HepG2 (cell line): ENCODE data around the gene ADARB1. TPM values are rescaled to one million over a fixed set of nuclear protein-coding genes. Genes with fewer than 3 reads are reported as not detected.
A peak's percentile ranks its signal among the peaks of the same experiment; 100 is the strongest.

Experiments
- BHLHE40 ChIP-seq: IDR thresholded peaks from 2 replicates; pipeline ENCODE4 v1.6.1; 2011; ENCODE audit warnings: low read length, improper control_type of control experiment
- MED1 ChIP-seq: sonication (generic); formaldehyde crosslinking; IDR thresholded peaks from 2 replicates; pipeline ENCODE4 v1.4.0; 2020; ENCODE audit warnings: missing genetic modification reagents
- NCOA5 ChIP-seq: sonication (generic); formaldehyde crosslinking; IDR thresholded peaks from 2 replicates; pipeline ENCODE4 v1.4.0; 2020; ENCODE audit warnings: missing genetic modification reagents
- NKX3-1 ChIP-seq: sonication (generic); formaldehyde crosslinking; IDR thresholded peaks from 2 replicates; pipeline ENCODE4 v1.5.0; 2020; ENCODE audit warnings: missing genetic modification reagents
- SIX1 ChIP-seq: sonication (generic); formaldehyde crosslinking; IDR thresholded peaks from 2 replicates; pipeline ENCODE4 v1.4.0; 2020; ENCODE audit warnings: missing genetic modification reagents, borderline replicate concordance
- SMAD1 ChIP-seq: sonication (generic); formaldehyde crosslinking; IDR thresholded peaks from 2 replicates; pipeline ENCODE4 v1.4.0; 2020; ENCODE audit warnings: missing genetic modification reagents, low read depth, mild to moderate bottlenecking, borderline replicate concordance
- SP1 ChIP-seq, 2 experiments: fragments of 450-650 bp in 1 of 2; sonication (generic) in 1 of 2; formaldehyde crosslinking in 1 of 2; IDR thresholded peaks; 2 replicates each; pipeline versions ENCODE4 v1.4.0 to v1.6.1; 2016 to 2020; ENCODE audit warnings: missing genetic modification reagents in 1 of 2
- ZHX2 ChIP-seq, 2 experiments: sonication (generic) in 1 of 2; formaldehyde crosslinking in 1 of 2; IDR thresholded peaks; 2 replicates each; pipeline versions ENCODE4 v1.6.1 to v1.9.0; 2014 to 2022; ENCODE audit warnings: antibody characterized with exemption in 1 of 2, borderline replicate concordance in 1 of 2, inconsistent platforms in 1 of 2, low read depth in 1 of 2, missing genetic modification reagents in 1 of 2
- ZNF20 ChIP-seq: sonication (generic); formaldehyde crosslinking; IDR thresholded peaks from 2 replicates; pipeline ENCODE4 v1.4.0; 2020; ENCODE audit warnings: mild to moderate bottlenecking, moderate library complexity, missing genetic modification reagents
- ZNF274 ChIP-seq: sonication (generic); formaldehyde crosslinking; IDR thresholded peaks from 2 replicates; pipeline ENCODE4 v1.5.1; 2020; ENCODE audit warnings: mild to moderate bottlenecking, missing genetic modification reagents
- ZNF451 ChIP-seq: sonication (generic); formaldehyde crosslinking; IDR thresholded peaks from 2 replicates; pipeline ENCODE4 v1.5.0; 2020; ENCODE audit warnings: mild to moderate bottlenecking, missing genetic modification reagents
- ZNF557 ChIP-seq: sonication (generic); formaldehyde crosslinking; IDR thresholded peaks from 2 replicates; pipeline ENCODE4 v1.4.0; 2020; ENCODE audit warnings: missing genetic modification reagents
- ZNF761 ChIP-seq: sonication (generic); formaldehyde crosslinking; conservative IDR thresholded peaks from 2 replicates; pipeline ENCODE4 v1.4.0; 2020; ENCODE audit warnings: mild to moderate bottlenecking, missing genetic modification reagents
- polyA plus RNA-seq, 8 experiments: library from polyadenylated mRNA; depleted of rRNA in 3 of 8; stranded (reverse) in 7 of 8; unstranded in 1 of 8; fragments of >200 nt; fragmentation: Illumina TruSeq in 4 of 8; extraction: Trizol in 4 of 8; gene quantifications; 2 replicates each; pipeline versions ENCODE4 v1.2.1 to v1.2.3, GENCODE V29; 2011 to 2016; ENCODE audit warnings: low read depth in 4 of 8, missing spikeins in 1 of 8, mixed read lengths in 1 of 8; ENCODE audit not compliant: insufficient read depth in 1 of 8
- total RNA-seq, 5 experiments: library from RNA; depleted of rRNA; stranded (reverse); fragments of >200 nt; fragmentation: Illumina TruSeq; extraction: Trizol; gene quantifications; 2 replicates each; pipeline ENCODE4 v1.2.3, GENCODE V29; 2016; ENCODE audit warnings: low read depth in 1 of 5
- TF ChIP-seq, protein P1 (sequence below): sonication (generic); formaldehyde crosslinking; IDR thresholded peaks from 2 replicates; pipeline ENCODE4 v1.4.0; 2020; ENCODE audit warnings: missing genetic modification reagents
- TF ChIP-seq, protein P2 (sequence below): sonication (generic); formaldehyde crosslinking; IDR thresholded peaks from 2 replicates; pipeline ENCODE4 v1.4.0; 2020; ENCODE audit warnings: missing genetic modification reagents, borderline replicate concordance

ADARB1 gene
- total and polyA plus RNA-seq, 2 of the 13 experiments (the other 11 are each of a cell fraction or from before 2014, with no cell fraction given) = 6.6 to 10.0 TPM

GRCh38 chr21:45074048-45074817 is at the start of gene ADARB1 (continued):
- TF ChIP-seq NKX3-1 (CRISPR knock-in tag) (no peak), ZNF274 (CRISPR knock-in tag) (no peak), ZNF557 (CRISPR knock-in tag) (no peak), MED1 (peak; percentile 13; the same call in 1 of the 2 replicates), ZNF20 (CRISPR knock-in tag) (no peak), ZNF451 (CRISPR knock-in tag) (no peak), SIX1 (CRISPR knock-in tag) (no peak), ZHX2 (IDR thresholded peaks at IDR 0.05; ENCODE audit: low read depth) (no peak), ZHX2 (CRISPR knock-in tag; IDR thresholded peaks at IDR 0.05; ENCODE audit: borderline replicate concordance) (no peak), SMAD1 (CRISPR knock-in tag) (0 out of 2 replicates have a peak, but pooled peaks have one; percentile 46), NCOA5 (CRISPR knock-in tag) (peak; percentile 96), ZNF761 (CRISPR knock-in tag) (no peak), SP1 (IDR thresholded peaks at IDR 0.05) (no peak), SP1 (CRISPR knock-in tag; IDR thresholded peaks at IDR 0.05) (no peak), BHLHE40 (0 out of 2 replicates have a peak, but pooled peaks have one; percentile 27)
- TF ChIP-seq, protein P1, sequence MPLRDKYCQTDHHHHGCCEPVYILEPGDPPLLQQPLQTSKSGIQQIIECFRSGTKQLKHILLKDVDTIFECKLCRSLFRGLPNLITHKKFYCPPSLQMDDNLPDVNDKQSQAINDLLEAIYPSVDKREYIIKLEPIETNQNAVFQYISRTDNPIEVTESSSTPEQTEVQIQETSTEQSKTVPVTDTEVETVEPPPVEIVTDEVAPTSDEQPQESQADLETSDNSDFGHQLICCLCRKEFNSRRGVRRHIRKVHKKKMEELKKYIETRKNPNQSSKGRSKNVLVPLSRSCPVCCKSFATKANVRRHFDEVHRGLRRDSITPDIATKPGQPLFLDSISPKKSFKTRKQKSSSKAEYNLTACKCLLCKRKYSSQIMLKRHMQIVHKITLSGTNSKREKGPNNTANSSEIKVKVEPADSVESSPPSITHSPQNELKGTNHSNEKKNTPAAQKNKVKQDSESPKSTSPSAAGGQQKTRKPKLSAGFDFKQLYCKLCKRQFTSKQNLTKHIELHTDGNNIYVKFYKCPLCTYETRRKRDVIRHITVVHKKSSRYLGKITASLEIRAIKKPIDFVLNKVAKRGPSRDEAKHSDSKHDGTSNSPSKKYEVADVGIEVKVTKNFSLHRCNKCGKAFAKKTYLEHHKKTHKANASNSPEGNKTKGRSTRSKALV (CRISPR knock-in tag) = no peak
- TF ChIP-seq, protein P2, sequence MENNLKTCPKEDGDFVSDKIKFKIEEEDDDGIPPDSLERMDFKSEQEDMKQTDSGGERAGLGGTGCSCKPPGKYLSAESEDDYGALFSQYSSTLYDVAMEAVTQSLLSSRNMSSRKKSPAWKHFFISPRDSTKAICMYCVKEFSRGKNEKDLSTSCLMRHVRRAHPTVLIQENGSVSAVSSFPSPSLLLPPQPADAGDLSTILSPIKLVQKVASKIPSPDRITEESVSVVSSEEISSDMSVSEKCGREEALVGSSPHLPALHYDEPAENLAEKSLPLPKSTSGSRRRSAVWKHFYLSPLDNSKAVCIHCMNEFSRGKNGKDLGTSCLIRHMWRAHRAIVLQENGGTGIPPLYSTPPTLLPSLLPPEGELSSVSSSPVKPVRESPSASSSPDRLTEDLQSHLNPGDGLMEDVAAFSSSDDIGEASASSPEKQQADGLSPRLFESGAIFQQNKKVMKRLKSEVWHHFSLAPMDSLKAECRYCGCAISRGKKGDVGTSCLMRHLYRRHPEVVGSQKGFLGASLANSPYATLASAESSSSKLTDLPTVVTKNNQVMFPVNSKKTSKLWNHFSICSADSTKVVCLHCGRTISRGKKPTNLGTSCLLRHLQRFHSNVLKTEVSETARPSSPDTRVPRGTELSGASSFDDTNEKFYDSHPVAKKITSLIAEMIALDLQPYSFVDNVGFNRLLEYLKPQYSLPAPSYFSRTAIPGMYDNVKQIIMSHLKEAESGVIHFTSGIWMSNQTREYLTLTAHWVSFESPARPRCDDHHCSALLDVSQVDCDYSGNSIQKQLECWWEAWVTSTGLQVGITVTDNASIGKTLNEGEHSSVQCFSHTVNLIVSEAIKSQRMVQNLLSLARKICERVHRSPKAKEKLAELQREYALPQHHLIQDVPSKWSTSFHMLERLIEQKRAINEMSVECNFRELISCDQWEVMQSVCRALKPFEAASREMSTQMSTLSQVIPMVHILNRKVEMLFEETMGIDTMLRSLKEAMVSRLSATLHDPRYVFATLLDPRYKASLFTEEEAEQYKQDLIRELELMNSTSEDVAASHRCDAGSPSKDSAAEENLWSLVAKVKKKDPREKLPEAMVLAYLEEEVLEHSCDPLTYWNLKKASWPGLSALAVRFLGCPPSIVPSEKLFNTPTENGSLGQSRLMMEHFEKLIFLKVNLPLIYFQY = no peak
